Loucy (cell line): Measurements from ENCODE around the gene XAB2.

Experiments used
- CTCF ChIP-seq: fragments of 200-600 bp; sonication (generic); conservative IDR thresholded peaks from 2 replicates; pipeline ENCODE4 v1.5.1; 2014; ENCODE audit warnings: mild to moderate bottlenecking, antibody characterized with exemption, low read length
- EZH2phosphoT487 ChIP-seq: fragments of 200-600 bp; IDR thresholded peaks from 2 replicates; pipeline ENCODE4 v1.6.1; 2018; ENCODE audit warnings: antibody characterized with exemption, mild to moderate bottlenecking, moderate library complexity, borderline replicate concordance

GRCh38 chr19:7618348-7618747, 11.0 kb downstream of the XAB2 start:
- no peak for TF ChIP-seq CTCF
- no peak for TF ChIP-seq EZH2phosphoT487
